Measurements from ENCODE around the gene CNOT11.

CNOT11 gene

DNA sequence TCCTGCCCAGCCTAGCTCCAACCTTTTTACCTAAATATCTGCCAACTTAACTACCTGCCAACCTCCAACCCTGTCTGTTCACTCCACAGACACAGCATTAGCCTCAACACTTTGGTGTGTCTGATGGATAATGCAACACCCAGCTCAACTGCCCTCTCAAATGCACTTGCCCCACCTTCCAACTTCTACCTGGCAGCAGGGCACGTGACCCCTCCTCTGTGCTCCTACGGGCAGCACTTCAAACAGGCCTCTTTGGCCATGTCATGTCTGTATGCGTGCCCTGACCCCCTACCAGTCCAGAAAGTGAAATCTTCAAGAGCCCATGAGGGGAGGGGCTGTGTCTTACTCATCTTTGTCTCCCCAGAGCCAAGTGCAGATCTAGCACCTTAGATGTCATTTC, 30.3 kb downstream of the CNOT11 start:
- 92% methylated on average over 3 of the region's 3 CpGs for WGBS

DNA sequence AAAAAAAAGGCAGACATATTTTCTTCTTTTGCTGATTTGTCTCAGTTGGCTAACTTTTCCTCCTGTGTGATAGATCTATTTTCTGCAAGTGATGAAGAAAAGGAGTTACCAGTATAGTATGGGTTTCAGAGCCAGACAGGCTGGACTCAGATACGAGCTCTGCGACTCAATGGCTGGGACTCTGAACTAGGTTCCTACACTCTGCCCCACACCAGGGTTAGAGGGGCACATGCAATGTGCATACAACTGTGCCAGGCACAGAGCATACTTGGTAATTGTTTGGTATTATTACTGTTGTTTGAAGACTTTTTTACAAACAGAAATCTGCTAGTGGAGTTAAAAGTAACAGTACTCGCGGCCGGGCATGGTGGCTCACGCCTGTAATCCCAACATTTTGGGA, 34.0 kb downstream of the CNOT11 start:
- no peak overlapping the region for H3K9ac ChIP-seq (ENCODE audit: low read depth, low read length)
- no peaks in the 10 kb centered on the region for H3K4me1 ChIP-seq (ENCODE audit: insufficient read depth, low read length)
- peaks cover 86% of the 10 kb centered on the region for H3K36me3 ChIP-seq (ENCODE audit: insufficient read depth, low read length)
- WGBS, result 98% methylated on average over 6 of the region's 6 CpGs
- H3K9me3 ChIP-seq (ENCODE audit: insufficient read depth, low read depth, low read length), result no peaks in the 10 kb centered on the region
- H3K4me3 ChIP-seq (ENCODE audit: low read length), result no peak overlapping the region
- H3K27me3 ChIP-seq (ENCODE audit: insufficient read depth, low read length), result no peaks in the 10 kb centered on the region
- no peak overlapping the region for H3K27ac ChIP-seq (ENCODE audit: low read depth, low read length)

More for the DNA sequence above, 30.3 kb downstream of the CNOT11 start:
- Histone ChIP-seq H3K4me1 (ENCODE audit: insufficient read depth, low read length) (no peaks in the 10 kb centered on the region), H3K27ac (ENCODE audit: low read depth, low read length) (no peak overlapping the region), H3K4me3 (ENCODE audit: low read length) (no peak overlapping the region), H3K27me3 (ENCODE audit: insufficient read depth, low read length) (no peaks in the 10 kb centered on the region), H3K36me3 (ENCODE audit: insufficient read depth, low read length) (peaks cover 99% of the 10 kb centered on the region), H3K9ac (ENCODE audit: low read depth, low read length) (no peak overlapping the region), H3K9me3 (ENCODE audit: insufficient read depth, low read depth, low read length) (no peaks in the 10 kb centered on the region)

DNA sequence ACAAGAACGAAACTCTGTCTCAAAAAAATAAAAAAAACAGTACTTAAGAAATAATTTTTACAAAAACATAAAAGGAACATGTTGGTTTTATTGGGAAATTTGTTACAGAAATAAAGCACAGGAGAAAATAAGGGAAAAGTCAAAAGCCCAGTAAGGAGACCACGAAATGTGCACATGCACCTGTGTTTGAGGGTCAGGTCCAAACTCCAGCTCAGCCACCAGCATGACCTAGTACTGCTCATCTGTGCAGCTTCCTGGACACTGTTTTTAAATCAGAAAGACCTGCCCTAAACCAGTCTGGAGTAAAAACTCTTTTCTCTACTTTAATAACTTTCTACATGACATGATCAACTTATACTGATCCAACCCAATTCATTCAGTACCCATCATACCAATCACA, 34.6 kb downstream of the CNOT11 start:
- Histone ChIP-seq H3K4me1 (ENCODE audit: insufficient read depth, low read length) (no peaks in the 10 kb centered on the region), H3K27me3 (ENCODE audit: insufficient read depth, low read length) (no peaks in the 10 kb centered on the region), H3K4me3 (ENCODE audit: low read length) (no peak overlapping the region), H3K36me3 (ENCODE audit: insufficient read depth, low read length) (peaks cover 86% of the 10 kb centered on the region), H3K9me3 (ENCODE audit: insufficient read depth, low read depth, low read length) (no peaks in the 10 kb centered on the region), H3K27ac (ENCODE audit: low read depth, low read length) (no peak overlapping the region), H3K9ac (ENCODE audit: low read depth, low read length) (no peak overlapping the region)
- 90% methylated on average over 1 of the region's 2 CpGs for WGBS

DNA sequence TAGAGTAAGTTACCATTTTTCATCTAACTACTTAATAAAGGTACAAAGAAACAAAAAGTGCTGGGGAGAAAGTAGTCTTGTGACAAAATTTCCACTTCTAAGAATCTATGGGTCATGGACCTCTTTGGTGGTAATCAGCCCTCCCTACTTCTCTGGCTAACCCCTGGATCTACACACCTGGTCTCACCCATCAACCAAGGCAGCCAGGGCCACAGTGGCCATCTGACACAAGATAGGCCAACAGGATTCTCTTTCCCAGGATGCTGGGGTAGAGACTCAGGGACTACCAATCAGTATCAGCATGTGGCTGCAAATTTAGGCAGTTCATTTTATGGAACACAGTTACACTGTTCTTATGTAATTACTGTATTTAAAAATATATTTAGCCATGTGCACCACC, 38.0 kb downstream of the CNOT11 start:
- no peak overlapping the region for H3K4me3 ChIP-seq (ENCODE audit: low read length)
- H3K27me3 ChIP-seq (ENCODE audit: insufficient read depth, low read length), result no peaks in the 10 kb centered on the region
- H3K4me1 ChIP-seq (ENCODE audit: insufficient read depth, low read length), result no peaks in the 10 kb centered on the region
- H3K27ac ChIP-seq (ENCODE audit: low read depth, low read length), result no peak overlapping the region
- H3K9ac ChIP-seq (ENCODE audit: low read depth, low read length), result no peak overlapping the region
- H3K36me3 ChIP-seq (ENCODE audit: insufficient read depth, low read length), result peaks cover 75% of the 10 kb centered on the region
- H3K9me3 ChIP-seq (ENCODE audit: insufficient read depth, low read depth, low read length), result no peaks in the 10 kb centered on the region

DNA sequence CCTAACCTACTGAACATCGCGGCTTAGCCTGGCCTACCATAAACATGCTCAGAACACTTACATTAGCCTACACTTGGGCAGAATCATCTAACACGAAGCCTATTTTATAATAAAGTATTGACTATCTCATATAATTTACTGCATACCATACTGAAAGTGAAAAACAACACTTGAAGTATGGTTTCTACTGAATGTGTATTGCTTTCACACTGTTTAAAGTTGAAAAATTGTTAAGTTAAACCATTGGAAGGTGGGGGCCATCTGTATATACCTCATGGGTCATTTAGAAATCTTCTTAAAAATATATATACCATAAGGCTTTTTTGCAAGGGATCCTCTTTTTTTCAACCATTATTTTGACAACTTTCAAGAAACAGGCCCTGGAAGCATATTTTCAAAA, 39.3 kb downstream of the CNOT11 start:
- H3K9me3 ChIP-seq (ENCODE audit: insufficient read depth, low read depth, low read length), result no peaks in the 10 kb centered on the region

DNA sequence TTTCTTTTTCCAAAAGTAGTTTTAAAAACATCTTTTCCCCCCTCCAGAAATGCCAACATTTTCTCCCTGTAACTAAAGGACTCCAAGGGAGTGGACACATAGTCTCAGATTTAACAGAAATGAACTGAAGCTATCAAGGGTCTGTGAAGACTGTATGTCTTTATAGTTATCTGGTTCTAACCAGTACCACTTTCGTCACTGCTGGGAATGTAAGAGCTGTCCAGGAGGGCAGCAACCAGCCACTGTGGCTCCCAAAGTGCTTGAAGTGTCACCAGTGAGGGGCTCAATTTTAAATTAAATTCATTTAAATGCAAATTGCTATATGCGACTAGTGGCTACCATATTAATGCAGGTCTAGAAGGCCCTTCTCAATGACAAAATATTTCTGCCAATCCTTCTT, 40.9 kb downstream of the CNOT11 start:
- no peaks in the 10 kb centered on the region for H3K4me1 ChIP-seq (ENCODE audit: insufficient read depth, low read length)
- H3K27ac ChIP-seq (ENCODE audit: low read depth, low read length), result no peak overlapping the region
- H3K9me3 ChIP-seq (ENCODE audit: insufficient read depth, low read depth, low read length), result no peaks in the 10 kb centered on the region
- H3K27me3 ChIP-seq (ENCODE audit: insufficient read depth, low read length), result no peaks in the 10 kb centered on the region
- H3K9ac ChIP-seq (ENCODE audit: low read depth, low read length), result no peak overlapping the region
- no peak overlapping the region for H3K4me3 ChIP-seq (ENCODE audit: low read length)
- WGBS, result 90% methylated on average over 2 of the region's 2 CpGs
- peaks cover 47% of the 10 kb centered on the region for H3K36me3 ChIP-seq (ENCODE audit: insufficient read depth, low read length)

More for the DNA sequence above, 39.3 kb downstream of the CNOT11 start:
- no peaks in the 10 kb centered on the region for H3K27me3 ChIP-seq (ENCODE audit: insufficient read depth, low read length)
- H3K36me3 ChIP-seq (ENCODE audit: insufficient read depth, low read length), result peaks cover 63% of the 10 kb centered on the region
- no peaks in the 10 kb centered on the region for H3K4me1 ChIP-seq (ENCODE audit: insufficient read depth, low read length)
- 92% methylated on average over 2 of the region's 3 CpGs for WGBS
- no peak overlapping the region for H3K27ac ChIP-seq (ENCODE audit: low read depth, low read length)
- H3K9ac ChIP-seq (ENCODE audit: low read depth, low read length), result no peak overlapping the region
- H3K4me3 ChIP-seq (ENCODE audit: low read length), result no peak overlapping the region

DNA sequence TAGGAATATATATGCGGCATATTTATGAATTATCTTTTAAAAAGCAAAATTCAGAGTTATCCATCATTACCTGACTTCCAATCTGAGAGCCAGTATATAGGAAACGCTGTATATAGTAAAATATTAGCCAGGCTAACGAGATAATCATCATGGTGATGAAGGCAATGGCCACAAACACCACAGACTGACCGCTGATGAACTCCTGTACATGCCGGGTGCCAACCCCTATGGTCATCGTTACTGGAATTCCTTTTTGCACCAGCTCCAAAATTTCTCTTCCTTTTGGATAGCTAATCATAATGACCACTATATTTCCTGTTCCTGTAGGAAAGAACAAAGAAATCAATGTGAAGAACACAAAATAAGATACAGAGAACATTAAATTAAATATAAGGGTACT, 42.2 kb downstream of the CNOT11 start:
- WGBS, result 97% methylated on average over 5 of the region's 6 CpGs
- Histone ChIP-seq H3K27me3 (ENCODE audit: insufficient read depth, low read length) (no peaks in the 10 kb centered on the region), H3K4me1 (ENCODE audit: insufficient read depth, low read length) (no peaks in the 10 kb centered on the region), H3K27ac (ENCODE audit: low read depth, low read length) (no peak overlapping the region), H3K9me3 (ENCODE audit: insufficient read depth, low read depth, low read length) (no peaks in the 10 kb centered on the region), H3K4me3 (ENCODE audit: low read length) (no peak overlapping the region), H3K9ac (ENCODE audit: low read depth, low read length) (no peak overlapping the region), H3K36me3 (ENCODE audit: insufficient read depth, low read length) (peaks cover 41% of the 10 kb centered on the region)

DNA sequence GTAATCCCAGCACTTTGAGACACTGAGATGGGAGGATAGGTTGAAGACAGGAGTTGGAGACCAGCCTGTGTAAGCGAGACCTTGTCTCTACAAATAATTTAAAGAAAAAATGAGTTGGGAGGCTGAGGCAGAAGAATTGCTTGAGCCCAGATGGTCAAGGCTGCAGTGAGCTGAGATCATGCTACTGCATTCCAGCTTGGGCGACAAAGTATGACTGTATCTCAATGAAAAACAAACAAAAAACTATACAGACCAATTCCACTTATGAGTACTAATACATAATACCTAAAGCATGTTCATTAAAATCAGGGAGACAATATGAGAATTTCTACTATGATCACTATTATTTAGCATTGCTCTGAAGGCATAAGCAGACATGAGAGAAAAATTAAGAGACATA, 43.2 kb downstream of the CNOT11 start:
- Histone ChIP-seq H3K27ac (ENCODE audit: low read depth, low read length) (no peak overlapping the region), H3K9ac (ENCODE audit: low read depth, low read length) (no peak overlapping the region), H3K4me1 (ENCODE audit: insufficient read depth, low read length) (no peaks in the 10 kb centered on the region), H3K9me3 (ENCODE audit: insufficient read depth, low read depth, low read length) (no peaks in the 10 kb centered on the region), H3K27me3 (ENCODE audit: insufficient read depth, low read length) (no peaks in the 10 kb centered on the region), H3K4me3 (ENCODE audit: low read length) (no peak overlapping the region), H3K36me3 (ENCODE audit: insufficient read depth, low read length) (peaks cover 34% of the 10 kb centered on the region)
- 100% methylated on average over 2 of the region's 2 CpGs for WGBS

DNA sequence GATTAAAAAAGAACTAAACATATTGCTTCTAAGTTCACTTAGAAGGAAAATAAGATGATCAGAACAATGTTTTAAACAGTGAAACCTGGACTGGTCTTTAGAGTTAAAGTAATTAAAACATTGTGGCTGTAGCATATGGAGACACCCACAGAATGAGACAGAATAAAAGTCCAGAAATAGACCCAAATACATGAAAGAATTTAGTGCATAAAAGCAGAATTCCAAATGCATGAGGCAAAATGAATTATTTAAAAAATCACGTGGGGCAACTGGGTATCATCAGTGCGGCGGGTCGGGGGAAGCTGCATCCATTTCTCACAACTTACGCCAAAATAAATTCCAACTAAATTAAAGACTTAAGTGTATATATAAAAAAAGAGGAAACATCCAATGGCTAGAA, 43.7 kb downstream of the CNOT11 start:
- WGBS, result 94% methylated on average over 3 of the region's 5 CpGs
- Histone ChIP-seq H3K9me3 (ENCODE audit: insufficient read depth, low read depth, low read length) (no peaks in the 10 kb centered on the region), H3K4me3 (ENCODE audit: low read length) (no peak overlapping the region), H3K4me1 (ENCODE audit: insufficient read depth, low read length) (no peaks in the 10 kb centered on the region), H3K27ac (ENCODE audit: low read depth, low read length) (no peak overlapping the region), H3K27me3 (ENCODE audit: insufficient read depth, low read length) (no peaks in the 10 kb centered on the region), H3K36me3 (ENCODE audit: insufficient read depth, low read length) (peaks cover 33% of the 10 kb centered on the region), H3K9ac (ENCODE audit: low read depth, low read length) (no peak overlapping the region)

DNA sequence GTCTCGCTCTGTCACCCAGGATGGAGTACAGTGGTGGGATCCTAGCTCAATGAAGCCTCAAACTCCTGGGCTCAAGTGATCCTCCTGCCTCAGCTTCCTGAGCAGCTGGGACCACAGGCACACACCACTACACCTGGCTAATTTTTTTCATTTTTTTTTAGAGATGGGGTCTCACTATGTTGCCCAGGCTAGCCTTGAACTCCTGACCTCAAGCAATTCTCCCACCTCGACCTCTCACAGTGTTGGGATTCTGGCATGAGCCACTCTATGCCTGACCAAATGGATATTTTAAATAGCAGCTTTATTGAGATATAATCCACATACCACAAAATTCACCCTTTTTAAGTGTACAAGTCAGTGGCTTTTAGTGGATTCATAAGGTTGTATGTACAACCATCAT, 44.7 kb downstream of the CNOT11 start:
- no peak overlapping the region for H3K4me3 ChIP-seq (ENCODE audit: low read length)
- whole genome bisulfite sequencing, result 92% methylated on average over 2 of the region's 2 CpGs
- H3K4me1 ChIP-seq (ENCODE audit: insufficient read depth, low read length), result no peaks in the 10 kb centered on the region
- H3K9me3 ChIP-seq (ENCODE audit: insufficient read depth, low read depth, low read length), result no peaks in the 10 kb centered on the region
- peaks cover 24% of the 10 kb centered on the region for H3K36me3 ChIP-seq (ENCODE audit: insufficient read depth, low read length)
- no peak overlapping the region for H3K9ac ChIP-seq (ENCODE audit: low read depth, low read length)
- H3K27me3 ChIP-seq (ENCODE audit: insufficient read depth, low read length), result no peaks in the 10 kb centered on the region
- no peak overlapping the region for H3K27ac ChIP-seq (ENCODE audit: low read depth, low read length)

DNA sequence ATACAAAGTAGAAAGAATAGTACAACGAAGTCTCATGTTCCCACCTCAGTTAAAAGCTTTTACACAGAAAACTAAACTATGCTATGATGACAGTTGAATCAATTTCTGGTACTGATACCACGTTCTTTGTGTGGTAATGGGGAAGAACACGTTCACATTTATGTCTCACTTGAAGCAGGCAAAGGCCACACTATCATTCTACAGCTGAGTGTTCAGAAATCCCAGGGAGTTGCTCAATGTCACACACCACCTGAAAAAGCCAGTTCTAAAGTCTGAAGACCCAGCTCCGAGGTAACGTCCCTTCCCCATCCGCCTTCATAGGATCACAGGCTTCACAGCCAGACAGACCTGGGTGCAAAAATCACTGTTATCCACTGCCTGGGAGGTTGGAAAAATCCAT, 46.9 kb downstream of the CNOT11 start:
- H3K36me3 ChIP-seq (ENCODE audit: insufficient read depth, low read length), result peaks cover 4% of the 10 kb centered on the region
- WGBS, result 88% methylated on average over 5 of the region's 6 CpGs
- no peaks in the 10 kb centered on the region for H3K27me3 ChIP-seq (ENCODE audit: insufficient read depth, low read length)
- no peaks in the 10 kb centered on the region for H3K9me3 ChIP-seq (ENCODE audit: insufficient read depth, low read depth, low read length)
- no peak overlapping the region for H3K9ac ChIP-seq (ENCODE audit: low read depth, low read length)
- H3K27ac ChIP-seq (ENCODE audit: low read depth, low read length), result no peak overlapping the region
- peaks cover 2% of the 10 kb centered on the region; the same call in 1 of the 2 replicates for H3K4me1 ChIP-seq (ENCODE audit: insufficient read depth, low read length)
- no peak overlapping the region for H3K4me3 ChIP-seq (ENCODE audit: low read length)

DNA sequence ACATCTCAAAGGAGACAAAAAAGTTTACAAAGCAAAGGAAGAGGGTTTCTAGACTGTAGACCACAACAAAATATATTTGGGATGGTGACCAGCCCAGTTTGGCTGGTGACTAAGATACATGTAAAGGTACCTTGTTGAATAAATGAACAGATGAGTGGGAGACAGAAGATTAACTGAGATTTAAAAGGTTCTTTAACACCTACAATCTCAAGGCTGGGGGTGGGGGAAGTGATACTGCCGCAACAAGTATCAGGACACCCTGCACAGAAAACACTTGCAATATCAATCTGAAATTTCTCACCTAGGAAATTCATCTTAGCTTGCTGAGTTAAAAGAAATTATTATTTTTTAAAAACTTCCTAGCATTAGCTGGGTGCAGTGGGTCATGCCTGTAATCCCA, 47.5 kb downstream of the CNOT11 start:
- no peaks in the 10 kb centered on the region for H3K27me3 ChIP-seq (ENCODE audit: insufficient read depth, low read length)
- H3K9me3 ChIP-seq (ENCODE audit: insufficient read depth, low read depth, low read length), result no peaks in the 10 kb centered on the region
- no peak overlapping the region for H3K4me3 ChIP-seq (ENCODE audit: low read length)
- no peak overlapping the region for H3K9ac ChIP-seq (ENCODE audit: low read depth, low read length)
- peaks cover 2% of the 10 kb centered on the region for H3K36me3 ChIP-seq (ENCODE audit: insufficient read depth, low read length)
- H3K27ac ChIP-seq (ENCODE audit: low read depth, low read length), result no peak overlapping the region
- 88% methylated on average over 1 of the region's 1 CpG for WGBS
- peaks cover 2% of the 10 kb centered on the region; the same call in 1 of the 2 replicates for H3K4me1 ChIP-seq (ENCODE audit: insufficient read depth, low read length)
